COLO668 (cell line): Measurements from ENCODE around the gene RANBP9.

ENCODE experiments used
- DNase-seq: peaks from one replicate; lab custom pipeline; 2025; ENCODE audit not compliant: unreplicated experiment; lab: John Stamatoyannopoulos, UW

RANBP9 gene

GRCh38 chr6:13655700-13656099 lies 55.9 kb downstream of the RANBP9 start:
- DNase-seq: no peak

GRCh38 chr6:13654496-13654895 lies 57.1 kb downstream of the RANBP9 start:
- DNase-seq: no peak

GRCh38 chr6:13653296-13653695 lies 58.3 kb downstream of the RANBP9 start:
- no peak for DNase-seq

- no peak for DNase-seq
Measured at GRCh38 chr6:13649393-13649792, 62.2 kb downstream of the RANBP9 start.

- DNase-seq: no peak
Measured at GRCh38 chr6:13648850-13649249, 62.8 kb downstream of the RANBP9 start.

GRCh38 chr6:13643125-13643524 lies 68.5 kb downstream of the RANBP9 start:
- no peak for DNase-seq

GRCh38 chr6:13641315-13641714 lies 70.3 kb downstream of the RANBP9 start:
- DNase-seq: no peak

GRCh38 chr6:13638626-13639025 lies 73.0 kb downstream of the RANBP9 start:
- no peak for DNase-seq

- DNase-seq: no peak
Measured at GRCh38 chr6:13638014-13638413, 73.6 kb downstream of the RANBP9 start.

GRCh38 chr6:13635948-13636658 lies 75.5 kb downstream of the RANBP9 start:
- DNase-seq: no peak

GRCh38 chr6:13633343-13633742 lies 78.3 kb downstream of the RANBP9 start:
- no peak for DNase-seq

- no peak for DNase-seq
Measured at GRCh38 chr6:13630499-13630898, 81.1 kb downstream of the RANBP9 start.

GRCh38 chr6:13629459-13630116 lies 82.0 kb downstream of the RANBP9 start:
- DNase-seq: no peak

GRCh38 chr6:13624871-13625288 lies 86.8 kb downstream of the RANBP9 start:
- DNase-seq: no peak

- DNase-seq: no peak
Measured at GRCh38 chr6:13617066-13617465, 94.6 kb downstream of the RANBP9 start.

GRCh38 chr6:13615792-13616120 lies 95.9 kb downstream of the RANBP9 start:
- peak; percentile 37 for DNase-seq

GRCh38 chr6:13614926-13615791 lies 96.5 kb downstream of the RANBP9 start, which contains the start of gene NOL7:
Gene NOL7, plus strand, starts transcription at chr6:13615335. Its CDS starts 24 bp downstream, at chr6:13615359.
- peak; percentile 94 for DNase-seq

- DNase-seq: peak; percentile 60
Measured at GRCh38 chr6:13614126-13614925, 97.3 kb downstream of the RANBP9 start.

- DNase-seq: no peak
Measured at GRCh38 chr6:13613029-13613594, 98.5 kb downstream of the RANBP9 start.

- no peak for DNase-seq
Measured at GRCh38 chr6:13611715-13612114, 99.9 kb downstream of the RANBP9 start.

- no peak for DNase-seq
Measured at GRCh38 chr6:13605634-13606033, 106.0 kb downstream of the RANBP9 start.
